Activated CD8-positive, alpha-beta memory T cell treated with anti-CD3 and anti-CD28 coated beads for 24 hours (primary cell): ENCODE measurements around the gene TOMM20.

Experiments used
- DNase-seq: peaks from one replicate; pipeline ENCODE4 v3.0.0-alpha.2; 2020

The TOMM20 gene

GRCh38 chr1:235060607-235061470, 67.8 kb downstream of the TOMM20 start:
- DNase-seq = no peak
